Osteoblast (primary cell): Measurements from ENCODE around the gene ASCC1. TPM values are rescaled to one million over a fixed set of nuclear protein-coding genes. Genes with fewer than 3 reads are reported as not detected.
A peak's percentile ranks its signal among the peaks of the same experiment; 100 is the strongest.

Experiments
- DNase-seq: peaks from one replicate; pipeline ENCODE4 v3.0.0; 2011; ENCODE audit warnings: low spot score, mixed read lengths; ENCODE audit not compliant: insufficient read length; ENCODE audit errors: missing footprints
- H2AFZ ChIP-seq: 2 replicates; pipeline ENCODE4 v1.6.0; 2011; ENCODE audit warnings: mild to moderate bottlenecking, low read length
- H3K27ac ChIP-seq: 2 replicates; pipeline ENCODE4 v1.5.1; 2011; ENCODE audit warnings: mild to moderate bottlenecking, low read depth, low read length, moderate library complexity
- H3K27me3 ChIP-seq: 2 replicates; pipeline ENCODE4 v1.6.0; 2012; ENCODE audit warnings: mild to moderate bottlenecking, control low read depth, inconsistent platforms, low read length, moderate library complexity; ENCODE audit not compliant: insufficient read depth
- H3K36me3 ChIP-seq: 2 replicates; pipeline ENCODE4 v1.5.1; 2011; ENCODE audit warnings: mild to moderate bottlenecking, low read length, control low read depth, moderate library complexity; ENCODE audit not compliant: insufficient read depth
- H3K4me1 ChIP-seq: 2 replicates; pipeline ENCODE4 v1.5.1; 2011; ENCODE audit warnings: mild to moderate bottlenecking, low read length, control low read depth, moderate library complexity; ENCODE audit not compliant: insufficient read depth
- H3K4me2 ChIP-seq: 2 replicates; pipeline ENCODE4 v1.6.0; 2011; ENCODE audit warnings: mild to moderate bottlenecking, low read length; ENCODE audit not compliant: insufficient read depth
- H3K4me3 ChIP-seq: fragments of 200-600 bp; sonication (generic); 3 replicates; pipeline ENCODE4 v1.5.1; 2012; ENCODE audit warnings: mild to moderate bottlenecking, low read length, inconsistent platforms; ENCODE audit not compliant: insufficient read depth
- H3K79me2 ChIP-seq: 2 replicates; pipeline ENCODE4 v1.6.0; 2012; ENCODE audit warnings: mild to moderate bottlenecking, low read length, control low read depth, inconsistent platforms; ENCODE audit not compliant: insufficient read depth
- H3K9me3 ChIP-seq: 2 replicates; pipeline ENCODE4 v1.5.1; 2011; ENCODE audit warnings: low read depth, low read length, control low read depth
- H4K20me1 ChIP-seq: 2 replicates; pipeline ENCODE4 v1.6.0; 2012; ENCODE audit warnings: mild to moderate bottlenecking, low read length, control low read depth; ENCODE audit not compliant: insufficient read depth
- CTCF ChIP-seq: IDR thresholded peaks from 2 replicates; pipeline ENCODE4 v1.5.1; 2011; ENCODE audit warnings: mild to moderate bottlenecking, low read depth, low read length, moderate library complexity; ENCODE audit errors: extremely low read depth
- total RNA-seq: library from RNA; depleted of rRNA; stranded (reverse); fragments of >200 nt; gene quantifications from 2 replicates; pipeline ENCODE4 v1.2.3, GENCODE V29; 2012

Gene ASCC1
- total RNA-seq, 1 donor: 40.2 TPM

GRCh38 chr10:72050873-72051272, 165.2 kb downstream of the ASCC1 start:
- no peak overlapping the region for H3K4me2 ChIP-seq
- H3K4me3 ChIP-seq: no peak overlapping the region
- H4K20me1 ChIP-seq: no peaks in the 10 kb centered on the region
- peaks cover 10% of the 10 kb centered on the region for H3K27me3 ChIP-seq
- H3K36me3 ChIP-seq: no peaks in the 10 kb centered on the region
- TF ChIP-seq CTCF: no peak
- H3K27ac ChIP-seq: no peak overlapping the region
- no peaks in the 10 kb centered on the region for H3K79me2 ChIP-seq
- H3K4me1 ChIP-seq: no peaks in the 10 kb centered on the region
- peak; percentile 29 for DNase-seq
- no peak overlapping the region for H2AFZ ChIP-seq
- no peaks in the 10 kb centered on the region for H3K9me3 ChIP-seq

GRCh38 chr10:72049969-72050781, 165.9 kb downstream of the ASCC1 start:
- H3K27ac ChIP-seq: no peak overlapping the region
- H3K4me1 ChIP-seq: no peaks in the 10 kb centered on the region
- no peaks in the 10 kb centered on the region for H3K36me3 ChIP-seq
- H3K9me3 ChIP-seq: no peaks in the 10 kb centered on the region
- no peak overlapping the region for H2AFZ ChIP-seq
- peaks cover 10% of the 10 kb centered on the region for H3K27me3 ChIP-seq
- H3K4me2 ChIP-seq: no peak overlapping the region
- no peaks in the 10 kb centered on the region for H4K20me1 ChIP-seq
- TF ChIP-seq CTCF: no peak
- DNase-seq: no peak
- no peak overlapping the region for H3K4me3 ChIP-seq
- no peaks in the 10 kb centered on the region for H3K79me2 ChIP-seq

GRCh38 chr10:72049472-72049871, 166.6 kb downstream of the ASCC1 start:
- Histone ChIP-seq H2AFZ (no peak overlapping the region), H3K27me3 (peaks cover 10% of the 10 kb centered on the region), H3K79me2 (no peaks in the 10 kb centered on the region), H3K36me3 (no peaks in the 10 kb centered on the region), H3K27ac (no peak overlapping the region), H3K9me3 (no peaks in the 10 kb centered on the region), H3K4me1 (no peaks in the 10 kb centered on the region), H3K4me3 (no peak overlapping the region), H3K4me2 (no peak overlapping the region), H4K20me1 (no peaks in the 10 kb centered on the region)
- no peak for TF ChIP-seq CTCF
- peak; percentile 18 for DNase-seq

GRCh38 chr10:72048450-72049124, 167.5 kb downstream of the ASCC1 start:
- Histone ChIP-seq H3K9me3 (no peaks in the 10 kb centered on the region), H3K4me2 (no peak overlapping the region), H3K4me3 (no peak overlapping the region), H2AFZ (peak overlapping the region; percentile 8), H3K27me3 (peaks cover 10% of the 10 kb centered on the region), H3K27ac (no peak overlapping the region), H3K4me1 (no peaks in the 10 kb centered on the region), H3K36me3 (no peaks in the 10 kb centered on the region), H4K20me1 (no peaks in the 10 kb centered on the region), H3K79me2 (no peaks in the 10 kb centered on the region)
- peak; percentile 100 for TF ChIP-seq CTCF
- DNase-seq: peak; percentile 95
